ENCODE measurements around the gene ZBTB37. TPM values are rescaled to one million over a fixed set of nuclear protein-coding genes. Genes with fewer than 3 reads are reported as not detected.

The ZBTB37 gene
- total and polyA plus RNA-seq, 9 of the 15 experiments (the other 6 are each of a cell fraction or from before 2014, with no cell fraction given): 1.3 to 13.9 (median 5.4) TPM

GRCh38 chr1:173866413-173867115 lies 1.6 kb upstream of the ZBTB37 start (continued):
- no peak for TF ChIP-seq RNF219 (CRISPR knock-in tag; IDR thresholded peaks at IDR 0.05)
- 0 out of 2 replicates have a peak, but pooled peaks have one; percentile 59 for TF ChIP-seq HDGF (IDR thresholded peaks at IDR 0.05)
- TF ChIP-seq RFX7 (CRISPR knock-in tag; IDR thresholded peaks at IDR 0.05): no peak
- TF ChIP-seq CXXC5 (CRISPR knock-in tag; IDR thresholded peaks at IDR 0.05): no peak
- TF ChIP-seq GTF2A2 (tag; IDR thresholded peaks at IDR 0.05): no peak
- no peak for TF ChIP-seq SUPT5H (IDR thresholded peaks at IDR 0.05)
- no peak for TF ChIP-seq SMAD4 (CRISPR knock-in tag; conservative IDR thresholded peaks at IDR 0.05)
- TF ChIP-seq MBD2 (IDR thresholded peaks at IDR 0.05; ENCODE audit: borderline replicate concordance, low read depth): no peak
- no peak for TF ChIP-seq SP1 (CRISPR knock-in tag; IDR thresholded peaks at IDR 0.05)
- TF ChIP-seq, protein P1, sequence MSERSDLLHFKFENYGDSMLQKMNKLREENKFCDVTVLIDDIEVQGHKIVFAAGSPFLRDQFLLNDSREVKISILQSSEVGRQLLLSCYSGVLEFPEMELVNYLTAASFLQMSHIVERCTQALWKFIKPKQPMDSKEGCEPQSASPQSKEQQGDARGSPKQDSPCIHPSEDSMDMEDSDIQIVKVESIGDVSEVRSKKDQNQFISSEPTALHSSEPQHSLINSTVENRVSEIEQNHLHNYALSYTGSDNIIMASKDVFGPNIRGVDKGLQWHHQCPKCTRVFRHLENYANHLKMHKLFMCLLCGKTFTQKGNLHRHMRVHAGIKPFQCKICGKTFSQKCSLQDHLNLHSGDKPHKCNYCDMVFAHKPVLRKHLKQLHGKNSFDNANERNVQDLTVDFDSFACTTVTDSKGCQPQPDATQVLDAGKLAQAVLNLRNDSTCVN (CRISPR knock-in tag; IDR thresholded peaks at IDR 0.05): 0 out of 2 replicates have a peak, but pooled peaks have one; percentile 37
- no peak for TF ChIP-seq HEY1 (CRISPR knock-in tag; IDR thresholded peaks at IDR 0.05; ENCODE audit: borderline replicate concordance)
- TF ChIP-seq POLR2H (tag; IDR thresholded peaks at IDR 0.05; ENCODE audit: low read depth): peak; percentile 32; the same call in 1 of the 2 replicates
- TF ChIP-seq SAFB (IDR thresholded peaks at IDR 0.05; ENCODE audit: borderline replicate concordance, low read depth, low read length): no peak
- no peak for TF ChIP-seq ARHGAP35 (IDR thresholded peaks at IDR 0.05; ENCODE audit: partially characterized antibody)
- TF ChIP-seq, protein P2, sequence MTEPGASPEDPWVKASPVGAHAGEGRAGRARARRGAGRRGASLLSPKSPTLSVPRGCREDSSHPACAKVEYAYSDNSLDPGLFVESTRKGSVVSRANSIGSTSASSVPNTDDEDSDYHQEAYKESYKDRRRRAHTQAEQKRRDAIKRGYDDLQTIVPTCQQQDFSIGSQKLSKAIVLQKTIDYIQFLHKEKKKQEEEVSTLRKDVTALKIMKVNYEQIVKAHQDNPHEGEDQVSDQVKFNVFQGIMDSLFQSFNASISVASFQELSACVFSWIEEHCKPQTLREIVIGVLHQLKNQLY (CRISPR knock-in tag; conservative IDR thresholded peaks at IDR 0.05): no peak
- TF ChIP-seq SMARCA4 (IDR thresholded peaks at IDR 0.05): peak; percentile 37; the same call in 1 of the 2 replicates
- no peak for TF ChIP-seq PRPF4 (IDR thresholded peaks at IDR 0.05; ENCODE audit: insufficient read depth, low read depth, low read length, poor library complexity, severe bottlenecking)
- TF ChIP-seq ZNF551 (CRISPR knock-in tag; IDR thresholded peaks at IDR 0.05): 0 out of 2 replicates have a peak, but pooled peaks have one; percentile 31
- TF ChIP-seq ZC3H11A (IDR thresholded peaks at IDR 0.05; ENCODE audit: low read depth, low read length): no peak
- no peak for TF ChIP-seq PTTG1 (tag; IDR thresholded peaks at IDR 0.05; ENCODE audit: low read depth)
- no peak for TF ChIP-seq HOXB6 (CRISPR knock-in tag; IDR thresholded peaks at IDR 0.05; ENCODE audit: borderline replicate concordance)
- no peak for TF ChIP-seq POLR3A (IDR thresholded peaks at IDR 0.05; ENCODE audit: borderline replicate concordance, extremely low read depth, insufficient read depth, insufficient read length)
- TF ChIP-seq RBM22 (IDR thresholded peaks at IDR 0.05; ENCODE audit: low read depth, low read length, poor library complexity, severe bottlenecking): peak; percentile 23
- TF ChIP-seq RBM34 (IDR thresholded peaks at IDR 0.05; ENCODE audit: borderline replicate concordance, insufficient read depth, low read length): no peak
- no peak for TF ChIP-seq ZFX (CRISPR knock-in tag; IDR thresholded peaks at IDR 0.05)
- TF ChIP-seq PML (IDR thresholded peaks at IDR 0.05; ENCODE audit: low read length): no peak; the same call in 1 of the 2 replicates

All from K562 (cell line).